ENCODE measurements around the gene PTCD1.
"Not testable (repeated sequence)": the region's sequence is repeated elsewhere in the genome, so short reads cannot be mapped to it uniquely, and the experiment has no call there.

The PTCD1 gene

DNA sequence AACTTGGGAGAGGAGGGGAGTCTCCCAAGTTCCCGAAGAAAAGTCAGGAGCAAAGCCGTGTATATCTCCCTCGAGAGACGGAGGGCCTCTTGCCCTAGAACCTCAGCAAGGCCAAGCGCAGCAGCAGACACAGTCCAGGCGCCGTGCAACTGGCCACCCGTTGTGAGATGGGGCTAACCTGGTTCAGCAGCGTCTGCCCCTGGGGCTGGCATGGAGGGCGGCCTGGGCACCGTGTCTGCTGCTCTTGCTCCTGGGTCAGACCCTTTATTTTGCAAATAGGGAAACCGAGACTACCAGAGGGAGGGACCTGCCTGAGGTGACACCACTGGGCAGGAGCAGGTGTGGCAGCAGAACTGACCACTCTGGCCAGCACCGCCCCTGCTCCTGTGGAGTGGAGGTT, 13.9 kb upstream of the PTCD1 start:
- DNase-seq (ENCODE audit: low read depth, low spot score), result no peak
- no peak overlapping the region for H3K4me3 ChIP-seq (ENCODE audit: low read length)

DNA sequence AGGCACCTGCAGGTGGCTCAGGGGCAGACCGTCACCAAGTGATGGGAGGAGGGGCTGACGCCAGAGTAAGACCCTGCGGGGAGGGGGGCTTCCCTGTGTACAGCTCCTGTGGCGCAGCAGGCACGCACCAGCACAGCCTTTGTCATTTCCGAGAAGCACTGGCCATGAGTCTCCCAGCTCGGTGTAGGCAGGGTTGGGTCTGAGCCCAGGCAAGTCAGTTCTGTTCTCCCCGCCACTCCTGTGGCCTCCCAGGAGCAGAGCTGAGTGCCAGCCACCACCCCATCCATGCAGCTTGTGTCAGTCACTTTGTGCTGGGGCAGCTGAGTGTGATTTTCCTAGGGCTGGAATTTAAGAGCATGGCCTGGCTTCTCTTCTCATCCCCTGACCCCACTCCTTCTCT, 13.3 kb upstream of the PTCD1 start:
- DNase-seq (ENCODE audit: low read depth, low spot score), result no peak
- no peak overlapping the region for H3K4me3 ChIP-seq (ENCODE audit: low read length)

DNA sequence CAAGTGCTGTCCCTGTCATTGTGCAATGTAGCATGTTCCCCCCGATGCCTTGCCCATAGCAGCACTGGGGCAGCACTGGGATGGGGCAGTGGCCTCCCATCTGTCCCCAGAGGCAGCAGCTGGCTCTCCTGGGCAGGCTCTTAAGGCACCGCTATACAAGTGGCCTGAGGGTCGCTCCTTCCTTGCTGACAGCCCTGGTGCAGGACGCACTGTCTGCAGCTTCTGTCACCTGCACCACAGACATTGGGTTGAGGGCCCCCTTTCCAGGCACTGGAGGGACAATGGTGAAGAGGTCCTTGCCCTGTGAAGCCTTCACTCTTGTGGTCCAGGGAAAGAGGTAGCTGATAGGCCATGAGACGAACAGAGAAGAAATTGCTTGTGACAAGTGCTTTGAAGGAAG, 10.7 kb upstream of the PTCD1 start:
- DNase-seq (ENCODE audit: low read depth, low spot score), result no peak
- no peak overlapping the region for H3K4me3 ChIP-seq (ENCODE audit: low read length)

DNA sequence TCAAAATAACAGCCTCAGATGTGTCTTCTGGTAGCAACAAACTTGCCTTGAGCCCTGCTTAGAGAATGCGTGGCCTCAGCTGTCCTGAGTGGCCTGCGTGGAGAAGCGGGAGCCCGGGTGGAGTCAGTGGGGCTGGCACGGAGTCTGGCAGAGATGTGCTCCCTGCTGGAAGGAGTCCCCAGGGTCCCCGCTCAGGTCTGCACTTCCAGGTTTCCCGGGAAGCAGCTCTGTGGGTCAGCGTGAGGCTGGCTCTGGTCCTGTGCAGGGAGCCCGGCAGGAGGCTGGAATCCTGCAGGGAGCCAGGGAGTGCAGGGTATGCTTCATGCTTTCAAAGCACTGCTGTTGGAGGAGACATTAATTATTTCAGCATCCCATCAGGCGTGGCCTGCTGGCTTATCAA, 10.3 kb upstream of the PTCD1 start:
- no peak overlapping the region for H3K4me3 ChIP-seq (ENCODE audit: low read length)
- no peak for DNase-seq (ENCODE audit: low read depth, low spot score)

DNA sequence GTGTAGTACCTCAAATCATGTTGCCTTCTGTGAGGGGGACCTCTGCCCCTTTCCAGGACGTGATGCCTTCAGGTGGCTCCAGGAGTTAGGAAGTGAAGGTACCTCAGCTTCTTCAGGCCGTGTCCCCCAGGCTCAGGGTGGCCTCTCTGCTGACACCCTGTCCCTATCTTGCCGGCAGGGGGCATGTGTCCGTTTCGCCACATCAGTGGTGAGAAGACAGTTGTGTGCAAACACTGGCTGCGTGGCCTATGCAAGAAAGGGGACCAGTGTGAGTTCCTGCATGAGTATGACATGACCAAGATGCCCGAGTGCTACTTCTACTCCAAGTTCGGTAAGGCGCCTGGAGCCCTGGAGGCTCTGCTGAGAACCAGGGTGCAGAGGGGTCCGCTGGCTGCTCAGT, 9.3 kb upstream of the PTCD1 start:
- no peak overlapping the region for H3K4me3 ChIP-seq (ENCODE audit: low read length)
- peak; percentile 29 for DNase-seq (ENCODE audit: low read depth, low spot score)

DNA sequence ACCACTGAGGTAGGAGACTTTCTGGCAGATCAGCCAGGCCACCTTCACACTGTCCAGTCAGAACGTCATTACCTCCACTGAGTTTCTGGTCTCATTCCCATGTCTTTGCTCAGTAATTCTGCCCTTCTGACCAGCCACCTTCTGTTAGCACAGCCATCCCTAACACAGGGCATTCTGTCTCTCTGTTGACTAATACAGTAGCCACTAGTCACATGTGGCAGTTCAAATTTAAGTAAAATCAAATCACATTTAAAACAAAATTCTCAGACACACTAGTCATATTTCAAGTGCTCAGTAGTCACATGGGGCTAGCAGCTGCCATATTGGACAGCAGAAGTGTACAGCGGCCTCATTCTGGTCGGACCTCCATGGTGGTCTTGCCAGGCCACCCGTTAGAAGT, 7.5 kb upstream of the PTCD1 start:
- no peak for DNase-seq (ENCODE audit: low read depth, low spot score)
- no peak overlapping the region for H3K4me3 ChIP-seq (ENCODE audit: low read length)

DNA sequence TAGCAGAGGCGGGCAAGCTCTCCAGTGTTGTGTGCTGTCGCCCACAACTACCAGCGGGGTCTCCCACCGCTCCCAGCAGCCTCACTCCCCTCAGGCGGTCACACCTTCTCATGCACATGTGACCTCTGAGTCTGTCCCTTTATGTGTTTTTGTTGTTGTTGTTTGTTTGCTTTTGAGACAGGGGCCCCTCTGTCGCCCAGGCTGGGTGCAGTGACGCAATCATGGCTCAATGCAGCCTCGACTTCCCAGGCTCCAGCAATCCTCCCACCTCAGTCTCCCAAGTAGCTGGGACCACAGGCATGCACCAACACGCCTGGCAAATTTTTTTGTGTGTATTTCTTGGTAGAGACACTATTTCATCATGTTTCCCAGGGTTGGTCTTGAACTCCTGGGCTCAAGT, 1.6 kb upstream of the PTCD1 start:
- no peak for DNase-seq (ENCODE audit: low read depth, low spot score)
- H3K4me3 ChIP-seq (ENCODE audit: low read length), result peak overlapping the region; percentile 75

DNA sequence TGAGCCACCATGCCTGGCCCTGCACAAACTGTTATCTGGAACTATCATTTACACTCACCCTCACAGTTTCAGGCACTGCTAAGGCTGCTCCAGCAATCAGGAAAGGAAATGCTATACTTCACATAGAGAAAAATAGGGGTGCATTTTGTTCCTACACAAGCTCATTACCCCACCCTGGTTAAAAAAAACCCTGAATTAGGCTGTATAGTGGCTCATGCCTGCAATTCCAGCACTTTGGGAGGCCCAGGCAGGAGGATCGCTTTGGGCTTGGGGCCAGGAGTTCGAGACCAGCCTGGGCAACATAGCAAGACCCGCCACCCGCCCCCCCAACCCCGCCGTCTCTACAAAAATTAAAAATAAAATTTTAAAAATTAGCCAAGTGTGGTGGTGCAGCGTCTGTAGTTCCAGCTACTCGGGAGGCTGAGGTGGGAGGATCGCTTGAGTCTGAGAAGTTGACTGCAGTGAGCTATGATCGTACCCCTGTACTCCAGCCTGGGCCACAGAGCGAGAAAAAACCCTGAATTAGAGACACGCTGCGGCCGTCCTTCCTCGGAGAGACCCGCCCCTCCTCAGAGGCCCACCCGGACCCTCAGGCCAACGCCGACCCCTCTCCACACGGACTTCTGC, 539 bp downstream of the PTCD1 start:
- peak overlapping the region; percentile 75 for H3K4me3 ChIP-seq (ENCODE audit: low read length)

DNA sequence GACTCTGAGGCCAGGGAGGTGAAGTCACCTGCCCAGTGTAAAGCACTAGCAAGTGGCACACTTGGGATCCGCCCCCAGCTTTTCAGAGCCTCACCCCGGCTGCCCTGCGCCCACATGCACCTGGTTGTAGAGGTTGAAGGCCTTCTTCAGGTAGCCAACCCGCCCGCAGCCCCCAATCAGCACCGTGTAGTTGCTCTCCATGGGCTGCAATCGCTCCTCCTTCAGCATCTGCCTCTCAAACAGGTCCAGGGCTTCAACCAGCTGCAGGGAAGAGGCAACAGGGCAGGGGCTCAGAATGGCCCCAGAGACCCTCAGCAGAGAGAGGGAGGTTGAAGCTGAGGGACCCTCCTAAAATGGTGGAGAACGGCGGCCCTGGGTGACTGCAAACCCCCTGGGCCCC, 5.4 kb downstream of the PTCD1 start:
- H3K4me3 ChIP-seq (ENCODE audit: low read length), result no peak overlapping the region
- DNase-seq (ENCODE audit: low read depth, low spot score), result no peak

More for the DNA sequence above, 539 bp downstream of the PTCD1 start:
- no peak for DNase-seq (ENCODE audit: low read depth, low spot score)

DNA sequence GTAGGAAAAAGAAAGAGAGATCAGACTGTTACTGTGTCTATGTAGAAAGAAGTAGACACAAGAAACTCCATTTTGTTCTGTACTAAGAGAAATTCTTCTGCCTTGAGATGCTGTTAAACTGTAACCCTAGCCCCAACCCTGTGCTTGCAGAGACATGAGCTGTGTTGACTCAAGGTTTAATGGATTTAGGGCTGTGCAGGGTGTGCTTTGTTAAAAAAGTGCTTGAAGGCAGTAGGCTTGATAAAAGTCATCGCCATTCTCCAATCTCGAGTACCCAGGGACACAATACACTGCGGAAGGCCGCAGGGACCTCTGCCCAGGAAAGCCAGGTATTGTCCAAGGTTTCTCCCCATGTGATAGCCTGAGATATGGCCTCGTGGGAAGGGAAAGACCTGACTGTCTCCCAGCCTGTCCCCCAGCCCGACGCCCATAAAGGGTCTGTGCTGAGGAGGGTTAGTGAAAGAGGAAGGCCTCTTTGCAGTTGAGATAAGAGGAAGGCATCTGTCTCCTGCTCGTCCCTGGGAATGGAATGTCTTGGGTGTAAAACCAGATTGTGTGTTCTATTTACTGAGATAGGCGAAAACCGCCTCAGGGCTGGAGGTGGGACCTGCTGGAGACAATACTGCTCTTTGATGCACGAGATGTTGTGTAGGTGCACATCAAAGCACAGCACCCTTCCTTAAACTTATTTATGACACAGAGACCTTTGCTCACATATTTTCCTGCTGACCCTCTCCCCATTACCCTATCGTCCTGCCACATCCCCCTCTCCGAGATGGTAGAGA, 6.7 kb downstream of the PTCD1 start:
- DNase-seq (ENCODE audit: low read depth, low spot score); H3K4me3 ChIP-seq (ENCODE audit: low read length): not testable (repeated sequence)

DNA sequence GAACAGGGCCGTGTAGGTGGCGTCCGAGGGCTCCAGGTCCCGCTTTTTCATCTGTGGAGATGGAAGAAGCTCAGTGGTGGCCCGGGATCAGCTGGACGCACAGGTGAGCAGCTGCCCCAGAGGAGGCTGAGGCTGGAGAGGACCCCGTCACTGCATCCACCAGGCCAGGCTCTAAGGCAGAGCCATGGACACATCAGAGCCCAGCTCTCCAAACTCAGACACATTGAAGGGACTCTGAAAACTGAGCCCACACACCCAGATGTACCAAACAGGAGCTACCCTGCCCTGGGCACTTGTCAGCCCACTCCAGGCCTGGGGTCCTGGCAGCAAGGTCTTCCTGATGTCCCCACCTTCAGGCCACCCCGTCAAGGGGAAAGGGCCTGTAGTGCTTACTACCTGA, 8.8 kb downstream of the PTCD1 start:
- DNase-seq (ENCODE audit: low read depth, low spot score), result no peak
- no peak overlapping the region for H3K4me3 ChIP-seq (ENCODE audit: low read length)

DNA sequence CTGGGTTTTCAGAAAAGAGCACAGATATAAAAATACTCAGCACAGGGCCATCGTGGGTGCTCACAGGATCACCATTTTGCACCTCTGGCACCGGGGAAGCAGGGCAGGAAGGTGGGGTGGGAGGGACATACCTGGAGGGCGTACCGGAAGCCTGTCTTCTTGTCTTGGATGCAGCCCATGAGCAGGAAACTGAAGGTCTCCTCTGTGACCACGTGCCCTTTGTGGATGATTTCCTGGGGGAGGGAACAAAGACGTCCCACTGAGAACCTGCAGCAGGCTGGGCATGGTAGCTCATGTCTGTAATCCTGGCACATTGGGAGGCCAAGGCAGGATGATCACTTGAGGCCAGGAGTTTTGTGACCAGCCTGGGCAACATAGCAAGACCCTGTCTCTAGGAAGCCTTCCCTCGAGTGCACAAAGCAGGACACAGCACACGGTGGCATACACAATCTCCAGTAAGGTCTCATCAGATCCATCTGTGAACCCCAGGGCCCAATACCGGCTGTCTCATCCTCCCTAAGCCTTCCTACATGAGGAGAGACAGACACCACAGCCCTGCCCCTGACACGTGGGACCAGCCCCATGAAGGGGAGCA, 9.5 kb downstream of the PTCD1 start:
- DNase-seq (ENCODE audit: low read depth, low spot score), result peak; percentile 63
- no peak overlapping the region for H3K4me3 ChIP-seq (ENCODE audit: low read length)

DNA sequence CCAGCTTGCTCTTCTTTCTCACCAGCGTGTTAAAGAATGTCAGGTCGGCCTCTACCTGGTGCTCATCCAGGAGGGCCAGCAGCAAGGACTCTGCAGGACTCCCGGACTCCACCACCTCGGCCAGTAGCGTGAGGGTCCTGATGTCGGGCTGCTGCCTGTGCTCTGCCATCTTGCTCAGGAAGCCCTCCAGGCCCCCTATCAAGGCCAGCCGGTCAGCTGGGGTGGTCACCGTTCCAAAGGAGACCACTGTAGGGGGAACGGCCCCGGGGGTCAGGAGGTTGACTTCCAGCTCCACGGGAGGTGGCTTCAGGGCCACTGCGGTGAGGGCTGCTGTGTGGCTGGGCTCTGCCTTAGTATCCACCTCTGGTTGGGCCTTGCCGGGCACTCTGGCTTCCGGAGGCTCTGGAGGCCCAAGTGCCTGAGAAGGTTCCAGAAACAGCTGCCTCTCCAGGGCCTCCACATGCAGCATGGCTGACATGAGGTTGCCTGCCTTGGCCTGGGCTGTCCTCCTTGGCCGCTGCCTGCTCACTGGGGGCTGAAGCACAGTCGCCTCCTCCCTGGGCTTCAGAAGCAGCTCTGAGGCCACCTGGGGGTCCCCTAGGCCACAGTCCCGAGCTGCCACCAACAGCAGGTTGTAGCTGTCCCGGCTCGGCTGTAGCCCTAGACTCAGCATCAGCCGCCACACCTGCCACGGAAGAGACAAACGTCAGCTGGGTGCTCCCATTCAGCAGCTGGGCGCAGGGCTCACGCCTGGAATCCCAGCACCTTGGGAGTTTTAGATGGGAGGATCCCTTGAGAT, 13.5 kb downstream of the PTCD1 start:
- DNase-seq (ENCODE audit: low read depth, low spot score), result no peak
- no peak overlapping the region for H3K4me3 ChIP-seq (ENCODE audit: low read length)

DNA sequence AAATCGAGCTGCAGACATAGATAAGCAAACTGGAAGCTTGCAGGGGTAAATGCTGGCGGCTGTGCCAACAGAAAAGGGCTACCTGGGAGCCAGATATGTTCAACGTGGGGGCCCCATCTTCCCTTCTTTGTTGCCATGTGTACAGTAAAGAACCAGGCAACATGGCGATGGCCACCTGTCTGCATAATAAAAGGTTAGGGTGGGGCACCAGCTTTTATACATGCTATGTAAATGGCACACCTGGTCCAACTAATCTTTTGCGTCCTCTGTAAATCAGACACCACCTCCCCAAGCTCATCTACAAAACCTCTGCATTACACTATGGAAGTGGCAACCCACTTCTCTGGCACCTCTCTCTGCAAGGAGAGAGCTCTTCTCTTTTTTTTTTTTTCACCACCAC, 16.0 kb downstream of the PTCD1 start:
- DNase-seq (ENCODE audit: low read depth, low spot score), result no peak
- no peak overlapping the region for H3K4me3 ChIP-seq (ENCODE audit: low read length)

DNA sequence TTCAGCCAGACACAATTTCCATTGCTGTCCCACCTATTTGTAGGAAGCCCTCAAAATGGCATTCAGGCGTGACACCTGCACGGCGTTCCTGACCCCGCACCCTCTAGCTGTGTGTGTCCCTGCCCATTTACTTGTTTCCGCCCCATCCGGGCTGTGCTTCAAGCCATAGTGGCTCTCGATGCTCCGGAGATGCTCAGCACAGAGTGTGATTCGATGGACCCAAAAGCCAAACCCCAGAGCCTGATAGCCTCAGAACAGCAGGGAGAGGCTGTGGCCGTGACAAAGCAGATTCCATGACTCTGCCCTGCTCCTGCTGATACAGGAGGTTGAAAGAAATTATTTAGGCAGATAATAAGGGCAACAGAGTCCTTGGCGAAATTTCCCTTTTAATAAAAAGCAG, 16.4 kb downstream of the PTCD1 start:
- no peak for DNase-seq (ENCODE audit: low read depth, low spot score)
- H3K4me3 ChIP-seq (ENCODE audit: low read length), result no peak overlapping the region

DNA sequence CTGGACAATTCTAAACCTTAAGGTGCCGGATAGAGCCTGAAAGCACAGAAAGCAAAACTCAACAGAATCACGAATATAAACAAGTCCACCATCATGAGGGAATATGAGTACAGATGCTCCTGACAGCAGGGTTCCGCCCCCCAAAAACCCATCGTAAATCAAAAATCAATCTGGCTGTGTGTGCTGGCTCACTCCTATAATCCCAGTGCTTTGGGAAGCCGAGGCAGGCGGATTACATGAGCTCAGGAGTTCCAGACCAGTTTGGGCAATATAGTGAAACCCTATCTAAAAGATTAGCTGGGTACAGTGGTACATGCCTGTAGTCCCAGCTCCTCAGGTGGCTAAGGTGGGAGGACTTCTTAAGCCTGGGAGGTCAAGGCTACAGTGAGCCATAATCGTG, 17.6 kb downstream of the PTCD1 start:
- DNase-seq (ENCODE audit: low read depth, low spot score), result no peak
- no peak overlapping the region for H3K4me3 ChIP-seq (ENCODE audit: low read length)

DNA sequence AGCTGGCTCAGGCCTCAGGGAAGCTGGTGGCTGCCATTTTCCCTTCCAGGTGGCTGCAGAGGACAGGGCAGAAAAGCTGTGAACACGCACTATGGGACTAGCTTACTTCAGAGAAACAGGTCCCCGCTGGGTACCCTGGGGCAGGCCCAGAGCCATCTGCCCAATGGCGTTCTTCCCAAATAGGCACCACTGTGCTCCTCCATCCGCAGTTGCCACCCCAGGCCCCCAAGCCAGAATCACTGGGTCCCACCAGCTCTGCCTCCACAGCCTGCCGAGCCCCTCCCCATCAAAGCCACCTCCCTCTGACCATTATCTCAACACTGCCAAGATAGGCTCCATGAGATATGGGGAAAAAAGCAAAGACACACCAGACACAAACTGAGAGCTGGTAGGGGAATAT, 18.4 kb downstream of the PTCD1 start:
- no peak for DNase-seq (ENCODE audit: low read depth, low spot score)

DNA sequence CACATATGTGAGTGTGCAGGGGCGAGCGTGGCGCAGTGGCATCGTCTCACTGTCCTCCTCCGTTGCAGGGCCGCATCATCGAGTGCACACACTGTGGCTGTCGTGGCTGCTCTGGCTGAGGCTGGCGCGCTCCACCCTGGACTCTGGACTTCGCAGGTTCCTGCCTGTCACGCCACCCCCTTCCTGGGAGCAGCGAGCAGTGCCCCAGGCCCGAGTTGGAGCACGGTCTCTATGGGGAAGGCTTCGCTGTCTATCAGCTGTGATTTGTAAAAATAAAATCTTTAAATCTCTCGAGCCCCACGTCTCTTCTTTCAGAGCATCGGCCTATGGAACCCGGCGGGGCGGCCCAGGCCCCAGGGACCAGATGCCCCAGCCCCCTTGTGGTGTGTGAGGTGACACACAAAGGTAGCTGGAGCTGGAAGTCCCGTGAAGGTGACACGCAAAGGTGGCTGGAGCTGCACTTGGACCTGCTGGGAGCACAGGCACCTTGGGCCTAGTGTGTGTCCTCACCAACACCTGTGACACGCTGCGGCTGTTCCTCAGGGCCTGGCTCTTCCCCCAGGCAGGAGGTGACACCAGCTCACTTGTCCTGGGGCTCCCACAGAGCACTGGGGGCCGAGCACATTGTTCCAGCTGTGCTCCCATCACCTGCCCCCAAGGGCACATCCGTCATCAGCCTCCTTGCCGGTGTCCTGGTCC, 19.1 kb downstream of the PTCD1 start:
- no peak for DNase-seq (ENCODE audit: low read depth, low spot score)

More for the DNA sequence above, 18.4 kb downstream of the PTCD1 start:
- H3K4me3 ChIP-seq (ENCODE audit: low read length), result no peak overlapping the region

DNA sequence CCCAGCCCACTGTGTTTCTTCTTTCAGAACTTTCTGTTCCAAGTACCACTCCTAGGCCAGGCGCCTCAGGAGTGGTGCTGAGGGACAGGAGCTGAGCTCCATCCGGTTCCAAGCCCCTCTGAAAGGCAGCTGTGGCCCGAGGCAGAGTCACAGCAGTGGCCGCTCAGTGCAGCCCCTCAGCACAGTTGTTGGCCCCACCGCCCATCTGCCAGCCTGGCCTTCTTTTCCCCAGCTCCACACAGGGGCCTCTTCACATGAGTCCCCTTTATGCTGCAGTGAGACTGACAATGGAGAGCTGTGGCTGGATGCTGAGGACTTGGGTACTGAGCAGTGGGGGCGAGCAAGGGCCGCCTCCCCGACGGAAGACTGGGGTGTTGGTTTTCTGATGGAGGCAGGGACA, 20.3 kb downstream of the PTCD1 start:
- no peak overlapping the region for H3K4me3 ChIP-seq (ENCODE audit: low read length)
- no peak for DNase-seq (ENCODE audit: low read depth, low spot score)

More for the DNA sequence above, 19.1 kb downstream of the PTCD1 start:
- no peak overlapping the region for H3K4me3 ChIP-seq (ENCODE audit: low read length)

Measured in Jurkat, Clone E6-1 (cell line).